ENCODE measurements around the gene CRTC1. TPM values are rescaled to one million over a fixed set of nuclear protein-coding genes. Genes with fewer than 3 reads are reported as not detected.

CRTC1 gene
- total and polyA plus RNA-seq, 10 donors, result 3.1 to 15.7 (median 8.2) TPM

DNA sequence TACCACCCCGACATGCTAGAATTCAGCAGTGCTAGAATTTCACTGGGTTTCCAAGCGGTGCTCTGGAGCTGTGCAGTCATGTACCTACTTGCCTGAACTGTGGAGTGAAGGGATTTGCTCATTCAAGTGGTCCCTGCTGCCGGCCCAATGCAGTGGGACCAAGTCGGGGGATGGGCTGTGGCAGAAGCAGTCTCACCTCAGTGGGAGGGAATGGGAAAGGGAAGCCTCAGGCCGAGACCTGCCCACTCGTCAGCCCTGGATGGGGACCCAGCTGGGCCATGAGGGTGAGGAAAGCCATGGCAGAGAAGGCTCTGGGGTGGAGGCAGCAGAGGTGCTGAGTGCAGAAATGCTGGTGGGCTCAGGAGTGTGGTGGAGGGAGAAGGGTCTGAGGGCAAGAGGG, 31.7 kb upstream of the CRTC1 start:
- DNase-seq, result no peak
- Histone ChIP-seq H3K27ac (peak overlapping the region in 1 of 8 donors; percentile 79), H3K36me3 (no peaks in the 10 kb centered on the region), H3K4me1 (peaks cover 24 to 62% (median 50%) of the 10 kb centered on the region in 6 donors), H3K27me3 (replicated peaks in 1 of 7) (no peaks in the 10 kb centered on the region), H3K4me3 (no peak overlapping the region), H3K9me3 (no peaks in the 10 kb centered on the region)
- intact Hi-C loops (cut with DNase I; ENCODE audit: low total_unique reads), result no loop called here
- WGBS, 5 donors, result 85 to 94% (median 90%) methylated on average over 4 to 6 of the region's 6 CpGs
- TF ChIP-seq POLR2AphosphoS5 (IDR thresholded peaks at IDR 0.05) (no peak), CTCF (IDR thresholded peaks at IDR 0.05 in 8 of 11, conservative IDR thresholded peaks at IDR 0.05 in 3 of 11) (no peak), POLR2A (IDR thresholded peaks at IDR 0.05) (no peak)

DNA sequence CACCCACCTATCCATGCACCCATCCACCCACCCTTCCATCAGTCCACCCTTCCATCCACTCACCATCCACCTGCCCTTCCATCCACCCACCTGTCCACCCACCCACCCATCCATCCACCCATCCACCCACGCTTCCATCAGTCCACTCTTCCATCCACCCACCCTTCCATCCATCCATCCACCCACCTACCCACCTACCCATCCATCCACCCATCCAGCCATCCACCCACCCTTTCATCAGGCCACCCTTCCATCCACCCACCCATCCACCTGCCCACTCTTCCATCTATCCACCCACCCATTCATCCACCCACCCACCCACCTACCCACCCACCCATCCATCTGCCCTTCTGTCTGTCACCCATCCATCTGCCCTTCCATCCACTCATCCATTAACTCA, 29.6 kb upstream of the CRTC1 start:
- H3K27me3 ChIP-seq (replicated peaks in 1 of 7), result no peaks in the 10 kb centered on the region
- H3K9me3 ChIP-seq, result no peaks in the 10 kb centered on the region
- no peaks in the 10 kb centered on the region for H3K36me3 ChIP-seq
- peaks cover 18 to 69% (median 52%) of the 10 kb centered on the region in 6 donors for H3K4me1 ChIP-seq
- intact Hi-C loops (cut with DNase I; ENCODE audit: low total_unique reads), result no loop called here
- TF ChIP-seq POLR2AphosphoS5 (IDR thresholded peaks at IDR 0.05), result no peak
- WGBS, 5 donors, result 92 to 100% (median 98%) methylated on average over 1 of the region's 1 CpG
- no peak overlapping the region for H3K4me3 ChIP-seq
- H3K27ac ChIP-seq, result no peak overlapping the region
- no peak for DNase-seq

DNA sequence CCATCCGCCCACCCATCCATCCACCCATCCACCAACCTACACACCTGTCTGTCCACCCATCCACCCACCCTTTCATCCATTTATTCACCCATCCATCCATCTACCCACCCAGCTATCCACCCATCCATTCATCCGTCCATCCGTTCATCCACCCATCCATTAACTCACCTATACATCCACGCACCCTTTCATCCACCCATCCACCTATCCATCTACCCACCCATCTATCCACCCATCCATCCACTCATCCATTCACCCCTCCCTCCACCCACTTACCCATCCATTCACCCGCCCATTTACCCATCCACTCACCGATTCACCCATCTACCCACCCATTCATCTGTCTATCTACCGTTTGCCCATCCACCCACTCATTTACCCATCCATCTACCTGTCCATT, 29.0 kb upstream of the CRTC1 start:
- WGBS, 5 donors, result 92 to 97% (median 96%) methylated on average over 7 of the region's 7 CpGs
- H3K36me3 ChIP-seq, result no peaks in the 10 kb centered on the region
- no peaks in the 10 kb centered on the region for H3K9me3 ChIP-seq
- no peak for DNase-seq
- intact Hi-C loops (cut with DNase I; ENCODE audit: low total_unique reads), result no loop called here
- TF ChIP-seq POLR2A (IDR thresholded peaks at IDR 0.05), result no peak
- no peak for TF ChIP-seq CTCF (IDR thresholded peaks at IDR 0.05 in 8 of 11, conservative IDR thresholded peaks at IDR 0.05 in 3 of 11)
- TF ChIP-seq POLR2AphosphoS5 (IDR thresholded peaks at IDR 0.05), result no peak
- no peak overlapping the region for H3K4me3 ChIP-seq
- H3K4me1 ChIP-seq, result peaks cover 17 to 69% (median 52%) of the 10 kb centered on the region in 6 donors
- no peak overlapping the region for H3K27ac ChIP-seq
- H3K27me3 ChIP-seq (replicated peaks in 1 of 7), result no peaks in the 10 kb centered on the region

- no peak for DNase-seq
- intact Hi-C loops (cut with DNase I; ENCODE audit: low total_unique reads), result no loop called here
Measured at GRCh38 chr19:18655173-18655844, 28.2 kb upstream of the CRTC1 start.

More at GRCh38 chr19:18655173-18655844, 28.2 kb upstream of the CRTC1 start:
- TF ChIP-seq CTCF (IDR thresholded peaks at IDR 0.05 in 8 of 11, conservative IDR thresholded peaks at IDR 0.05 in 3 of 11) (no peak), POLR2AphosphoS5 (IDR thresholded peaks at IDR 0.05) (no peak), POLR2A (IDR thresholded peaks at IDR 0.05) (no peak)
- H3K4me1 ChIP-seq, result peaks cover 13 to 68% (median 49%) of the 10 kb centered on the region in 6 donors
- H3K4me3 ChIP-seq, result no peak overlapping the region
- H3K36me3 ChIP-seq, result no peaks in the 10 kb centered on the region
- no peaks in the 10 kb centered on the region for H3K27me3 ChIP-seq (replicated peaks in 1 of 7)
- H3K27ac ChIP-seq, result no peak overlapping the region
- H3K9me3 ChIP-seq, result no peaks in the 10 kb centered on the region
- 87 to 96% (median 92%) methylated on average over 10 to 13 of the region's 13 CpGs for WGBS, 5 donors
